ENCODE results near the gene MRPL3.

Gene MRPL3

GRCh38 chr3:131518680-131519079 is 15.9 kb upstream of the MRPL3 start:
- no peak overlapping the region for H2AFZ ChIP-seq
- TF ChIP-seq CTCF (IDR thresholded peaks at IDR 0.05), result no peak
- H3K4me2 ChIP-seq (ENCODE audit: low read length), result no peak overlapping the region
- no peak overlapping the region for H3K9ac ChIP-seq
- no peaks in the 10 kb centered on the region for H3K36me3 ChIP-seq (ENCODE audit: control insufficient read depth, insufficient read depth, low read length)
- H3K27ac ChIP-seq, result no peak overlapping the region
- H3K27me3 ChIP-seq (ENCODE audit: control insufficient read depth, insufficient read depth, low read length), result no peaks in the 10 kb centered on the region
- no peaks in the 10 kb centered on the region for H3K79me2 ChIP-seq
- H3K4me3 ChIP-seq (ENCODE audit: low read depth, low read length), result no peak overlapping the region
- no peaks in the 10 kb centered on the region for H3K4me1 ChIP-seq
- no peaks in the 10 kb centered on the region for H3K9me3 ChIP-seq (ENCODE audit: control insufficient read depth, low read length)

- no peak overlapping the region for H3K4me2 ChIP-seq (ENCODE audit: low read length)
Observed at GRCh38 chr3:131505421-131505820, 2.6 kb upstream of the MRPL3 start.

GRCh38 chr3:131503320-131503635 is 507 bp upstream of the MRPL3 start:
- Histone ChIP-seq H3K4me2 (ENCODE audit: low read length) (peak overlapping the region; percentile 92), H3K36me3 (ENCODE audit: control insufficient read depth, insufficient read depth, low read length) (no peaks in the 10 kb centered on the region), H3K4me3 (ENCODE audit: low read depth, low read length) (peak overlapping the region; percentile 86), H3K9ac (no peak overlapping the region), H3K9me3 (ENCODE audit: control insufficient read depth, low read length) (no peaks in the 10 kb centered on the region), H3K27me3 (ENCODE audit: control insufficient read depth, insufficient read depth, low read length) (no peaks in the 10 kb centered on the region), H3K27ac (peak overlapping the region; percentile 63), H3K4me1 (peaks cover 4% of the 10 kb centered on the region), H3K79me2 (peaks cover 8% of the 10 kb centered on the region), H2AFZ (peak overlapping the region; percentile 96)
- no peak for TF ChIP-seq CTCF (IDR thresholded peaks at IDR 0.05)

More at GRCh38 chr3:131505421-131505820, 2.6 kb upstream of the MRPL3 start:
- TF ChIP-seq CTCF (IDR thresholded peaks at IDR 0.05), result no peak
- Histone ChIP-seq H3K36me3 (ENCODE audit: control insufficient read depth, insufficient read depth, low read length) (no peaks in the 10 kb centered on the region), H3K9ac (no peak overlapping the region), H3K4me1 (peaks cover 4% of the 10 kb centered on the region), H3K27ac (no peak overlapping the region), H3K4me3 (ENCODE audit: low read depth, low read length) (no peak overlapping the region), H2AFZ (peak overlapping the region; percentile 14), H3K79me2 (peaks cover 8% of the 10 kb centered on the region), H3K9me3 (ENCODE audit: control insufficient read depth, low read length) (no peaks in the 10 kb centered on the region), H3K27me3 (ENCODE audit: control insufficient read depth, insufficient read depth, low read length) (no peaks in the 10 kb centered on the region)

GRCh38 chr3:131501949-131502348 is 822 bp downstream of the MRPL3 start:
- peak overlapping the region; percentile 86 for H3K4me3 ChIP-seq (ENCODE audit: low read depth, low read length)
- peak overlapping the region; percentile 96 for H2AFZ ChIP-seq
- no peaks in the 10 kb centered on the region for H3K27me3 ChIP-seq (ENCODE audit: control insufficient read depth, insufficient read depth, low read length)
- H3K9ac ChIP-seq, result peak overlapping the region; percentile 51
- peaks cover 8% of the 10 kb centered on the region for H3K79me2 ChIP-seq
- H3K9me3 ChIP-seq (ENCODE audit: control insufficient read depth, low read length), result no peaks in the 10 kb centered on the region
- peak overlapping the region; percentile 92 for H3K4me2 ChIP-seq (ENCODE audit: low read length)
- H3K4me1 ChIP-seq, result peaks cover 4% of the 10 kb centered on the region
- no peaks in the 10 kb centered on the region for H3K36me3 ChIP-seq (ENCODE audit: control insufficient read depth, insufficient read depth, low read length)
- H3K27ac ChIP-seq, result peak overlapping the region; percentile 63
- TF ChIP-seq CTCF (IDR thresholded peaks at IDR 0.05), result no peak

- Histone ChIP-seq H2AFZ (no peak overlapping the region), H3K27me3 (ENCODE audit: control insufficient read depth, insufficient read depth, low read length) (no peaks in the 10 kb centered on the region), H3K36me3 (ENCODE audit: control insufficient read depth, insufficient read depth, low read length) (no peaks in the 10 kb centered on the region), H3K27ac (no peak overlapping the region), H3K4me2 (ENCODE audit: low read length) (no peak overlapping the region), H3K79me2 (no peaks in the 10 kb centered on the region), H3K9ac (no peak overlapping the region), H3K4me1 (no peaks in the 10 kb centered on the region), H3K9me3 (ENCODE audit: control insufficient read depth, low read length) (no peaks in the 10 kb centered on the region), H3K4me3 (ENCODE audit: low read depth, low read length) (no peak overlapping the region)
- no peak for TF ChIP-seq CTCF (IDR thresholded peaks at IDR 0.05)
Observed at GRCh38 chr3:131494706-131495105, 8.1 kb downstream of the MRPL3 start.
